Inflammatory macrophage (primary cell): Measurements from ENCODE around the gene LTA.

Experiments
- DNase-seq, 2 donors: peaks; one replicate each; pipeline ENCODE4 v3.0.0-alpha.2; 2020 to 2022

LTA gene

GRCh38 chr6:31541658-31542521 lies 30.2 kb upstream of the LTA start, which contains the start of gene DDX39B:
TSS of gene DDX39B (minus strand) at chr6:31542003. CDS start at chr6:31540532, 1,471 bp downstream.
- DNase-seq: peak; percentile 97 to 99

- no peak for DNase-seq
Measured at GRCh38 chr6:31543639-31544038, 28.4 kb upstream of the LTA start.

GRCh38 chr6:31544676-31545075 lies 27.4 kb upstream of the LTA start:
- no peak for DNase-seq

- DNase-seq: no peak
Measured at GRCh38 chr6:31545291-31545690, 26.8 kb upstream of the LTA start.

GRCh38 chr6:31546339-31546957 lies 25.6 kb upstream of the LTA start, which contains the start of gene ATP6V1G2:
TSS of gene ATP6V1G2 (minus strand) at chr6:31546608. CDS start at chr6:31546559, 49 bp downstream.
- DNase-seq: peak; percentile 78 to 81

- peak; percentile 96 for DNase-seq
Measured at GRCh38 chr6:31546958-31547726, 24.9 kb upstream of the LTA start, which contains the start of gene NFKBIL1. TSS of gene NFKBIL1 (plus strand) at chr6:31547608. CDS start at chr6:31547695, 87 bp downstream.

GRCh38 chr6:31547727-31548543 lies 24.2 kb upstream of the LTA start:
- DNase-seq: peak; percentile 48 to 59

- DNase-seq: no peak
Measured at GRCh38 chr6:31548544-31548873, 23.6 kb upstream of the LTA start.

GRCh38 chr6:31551371-31551770 lies 20.7 kb upstream of the LTA start:
- DNase-seq: peak; percentile 88 to 90

- DNase-seq: no peak
Measured at GRCh38 chr6:31556307-31556706, 15.8 kb upstream of the LTA start.

GRCh38 chr6:31557443-31558317 lies 14.4 kb upstream of the LTA start:
- DNase-seq: no peak

GRCh38 chr6:31558318-31558625 lies 13.8 kb upstream of the LTA start:
- no peak for DNase-seq

GRCh38 chr6:31558631-31559500 lies 13.2 kb upstream of the LTA start:
- DNase-seq: peak; percentile 94 to 97

GRCh38 chr6:31559606-31559957 lies 12.5 kb upstream of the LTA start:
- no peak for DNase-seq

GRCh38 chr6:31559958-31560696 lies 12.0 kb upstream of the LTA start:
- peak; percentile 67 to 74 for DNase-seq

GRCh38 chr6:31560697-31561058 lies 11.4 kb upstream of the LTA start:
- DNase-seq: no peak

- DNase-seq: peak in 1 of 2 donors; percentile 40
Measured at GRCh38 chr6:31567531-31568370, 4.3 kb upstream of the LTA start.

- peak; percentile 83 to 86 for DNase-seq
Measured at GRCh38 chr6:31568537-31568961, 3.5 kb upstream of the LTA start.
